GM12878 (cell line): ENCODE data around the gene PLXDC1.

Source experiments
- CBX3 ChIP-seq: fragments of 200-600 bp; sonication (generic); IDR thresholded peaks from 2 replicates; pipeline ENCODE4 v1.6.1; 2016; ENCODE audit warnings: low read depth, borderline replicate concordance
- CTCF ChIP-seq, 3 experiments: IDR thresholded peaks in 2 of 3; conservative IDR thresholded peaks in 1 of 3; 2 replicates each; pipeline ENCODE4 v1.5.1; 2011; ENCODE audit warnings: low read depth in 3 of 3, low read length in 3 of 3, mild to moderate bottlenecking in 3 of 3, control low read depth in 2 of 3, moderate library complexity in 2 of 3, inconsistent platforms in 1 of 3, mixed read lengths in 1 of 3; ENCODE audit not compliant: control insufficient read depth in 2 of 3, insufficient read depth in 1 of 3; ENCODE audit errors: extremely low read depth in 1 of 3
- EGR1 ChIP-seq, 2 experiments: IDR thresholded peaks; 1 replicate in 1 of 2; 2 replicates in 1 of 2; pipeline ENCODE4 v1.6.1; 2011 to 2012; ENCODE audit warnings: low read depth in 2 of 2, low read length in 2 of 2, borderline replicate concordance in 1 of 2, mild to moderate bottlenecking in 1 of 2, moderate library complexity in 1 of 2
- EZH2 ChIP-seq: IDR thresholded peaks from 2 replicates; pipeline ENCODE4 v1.6.1; 2012; ENCODE audit warnings: low read depth, mild to moderate bottlenecking, control low read depth, inconsistent platforms, low read length, borderline replicate concordance; ENCODE audit not compliant: control insufficient read depth
- IRF4 ChIP-seq: IDR thresholded peaks from 2 replicates; pipeline ENCODE4 v1.6.1; 2011; ENCODE audit warnings: low read depth, low read length
- LARP7 ChIP-seq: fragments of 450-650 bp; IDR thresholded peaks from 2 replicates; pipeline ENCODE4 v1.6.1; 2017; ENCODE audit warnings: mild to moderate bottlenecking
- NFYB ChIP-seq: IDR thresholded peaks from 2 replicates; pipeline ENCODE4 v1.6.1; 2011; ENCODE audit warnings: low read depth, mild to moderate bottlenecking, low read length, improper control_type of control experiment, moderate library complexity; ENCODE audit not compliant: insufficient read depth
- POLR2A ChIP-seq: IDR thresholded peaks from 2 replicates; pipeline ENCODE4 v1.6.1; 2011; ENCODE audit warnings: low read depth, mild to moderate bottlenecking, low read length
- POLR2AphosphoS2 ChIP-seq: IDR thresholded peaks from 2 replicates; pipeline ENCODE4 v1.6.1; 2011; ENCODE audit warnings: low read depth, mild to moderate bottlenecking, low read length, improper control_type of control experiment, moderate library complexity
- REST ChIP-seq: IDR thresholded peaks from 2 replicates; pipeline ENCODE4 v1.6.1; 2012; ENCODE audit warnings: mild to moderate bottlenecking, low read depth, low read length
- SUPT20H ChIP-seq: IDR thresholded peaks from 2 replicates; pipeline ENCODE4 v1.6.1; 2011; ENCODE audit warnings: low read depth, mild to moderate bottlenecking, low read length, moderate library complexity, borderline replicate concordance; ENCODE audit not compliant: control insufficient read depth
- USF1 ChIP-seq: IDR thresholded peaks from 2 replicates; pipeline ENCODE4 v1.6.1; 2011; ENCODE audit warnings: borderline replicate concordance, low read depth, mild to moderate bottlenecking, moderate library complexity, mixed read lengths, low read length; ENCODE audit not compliant: insufficient read depth; ENCODE audit errors: extremely low read length
- ZNF274 ChIP-seq: IDR thresholded peaks from one replicate; pipeline ENCODE4 v1.8.0; 2011; ENCODE audit not compliant: insufficient read length, insufficient read depth
- TF ChIP-seq, protein P1 (sequence below): fragments of 450-650 bp; formaldehyde crosslinking; IDR thresholded peaks from 2 replicates; pipeline ENCODE4 v1.5.0; 2022; ENCODE audit warnings: mild to moderate bottlenecking, missing genetic modification characterization

GRCh38 chr17:39026980-39027451, 124.4 kb downstream of the PLXDC1 start:
- TF ChIP-seq IRF4 (no peak), CTCF (IDR thresholded peaks at IDR 0.05 in 2 of 3, conservative IDR thresholded peaks at IDR 0.05 in 1 of 3; ENCODE audit: control insufficient read depth in 2 of 3, extremely low read depth in 1 of 3, insufficient read depth in 1 of 3, low read depth in 3 of 3, low read length in 3 of 3) (no peak), ZNF274 (no peak), SUPT20H (no peak), NFYB (no peak), CBX3 (no peak), USF1 (no peak), EGR1 (IDR thresholded peaks at IDR 0.05; ENCODE audit: borderline replicate concordance in 1 of 2, low read depth in 2 of 2, low read length in 2 of 2) (no peak), LARP7 (no peak), POLR2AphosphoS2 (no peak), REST (no peak), POLR2A (no peak), EZH2 (no peak)
- TF ChIP-seq, protein P1, sequence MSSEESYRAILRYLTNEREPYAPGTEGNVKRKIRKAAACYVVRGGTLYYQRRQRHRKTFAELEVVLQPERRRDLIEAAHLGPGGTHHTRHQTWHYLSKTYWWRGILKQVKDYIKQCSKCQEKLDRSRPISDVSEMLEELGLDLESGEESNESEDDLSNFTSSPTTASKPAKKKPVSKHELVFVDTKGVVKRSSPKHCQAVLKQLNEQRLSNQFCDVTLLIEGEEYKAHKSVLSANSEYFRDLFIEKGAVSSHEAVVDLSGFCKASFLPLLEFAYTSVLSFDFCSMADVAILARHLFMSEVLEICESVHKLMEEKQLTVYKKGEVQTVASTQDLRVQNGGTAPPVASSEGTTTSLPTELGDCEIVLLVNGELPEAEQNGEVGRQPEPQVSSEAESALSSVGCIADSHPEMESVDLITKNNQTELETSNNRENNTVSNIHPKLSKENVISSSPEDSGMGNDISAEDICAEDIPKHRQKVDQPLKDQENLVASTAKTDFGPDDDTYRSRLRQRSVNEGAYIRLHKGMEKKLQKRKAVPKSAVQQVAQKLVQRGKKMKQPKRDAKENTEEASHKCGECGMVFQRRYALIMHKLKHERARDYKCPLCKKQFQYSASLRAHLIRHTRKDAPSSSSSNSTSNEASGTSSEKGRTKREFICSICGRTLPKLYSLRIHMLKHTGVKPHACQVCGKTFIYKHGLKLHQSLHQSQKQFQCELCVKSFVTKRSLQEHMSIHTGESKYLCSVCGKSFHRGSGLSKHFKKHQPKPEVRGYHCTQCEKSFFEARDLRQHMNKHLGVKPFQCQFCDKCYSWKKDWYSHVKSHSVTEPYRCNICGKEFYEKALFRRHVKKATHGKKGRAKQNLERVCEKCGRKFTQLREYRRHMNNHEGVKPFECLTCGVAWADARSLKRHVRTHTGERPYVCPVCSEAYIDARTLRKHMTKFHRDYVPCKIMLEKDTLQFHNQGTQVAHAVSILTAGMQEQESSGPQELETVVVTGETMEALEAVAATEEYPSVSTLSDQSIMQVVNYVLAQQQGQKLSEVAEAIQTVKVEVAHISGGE (CRISPR knock-in tag) = no peak
